ENCODE measurements around the gene CACNA2D3. TPM values are rescaled to one million over a fixed set of nuclear protein-coding genes. Genes with fewer than 3 reads are reported as not detected.

Gene CACNA2D3
- polyA plus RNA-seq, 1 donor (not counting 4 experiments of a cell fraction or from before 2014, with no cell fraction given), result 0.08 TPM

- DNase-seq (ENCODE audit: low read depth, low spot score) (no peak), FAIRE-seq (no peak)
- H3K9ac ChIP-seq (ENCODE audit: control insufficient read depth, extremely low read depth, insufficient read depth, low read length), result no peak overlapping the region
- no peaks in the 10 kb centered on the region for H3K36me3 ChIP-seq (ENCODE audit: control insufficient read depth in 2 of 2, extremely low read depth in 1 of 2, insufficient read depth in 2 of 2, low read length in 2 of 2)
- TF ChIP-seq EZH2 (IDR thresholded peaks at IDR 0.05; ENCODE audit: low read length) (no peak), CTCF (optimal IDR thresholded peaks at IDR 0.05 in 1 of 3, IDR thresholded peaks at IDR 0.05 in 1 of 3, conservative IDR thresholded peaks at IDR 0.05 in 1 of 3; ENCODE audit: extremely low read depth in 1 of 3, insufficient read depth in 2 of 3, low read length in 3 of 3) (no peak)
- H3K9me3 ChIP-seq (ENCODE audit: control insufficient read depth, low read depth, low read length), result no peaks in the 10 kb centered on the region
- dilution Hi-C loops (cut with MboI; ENCODE audit: extremely low pct_ligation_motif_present, low sequenced_read_pairs), result no loop called here
- H3K27ac ChIP-seq (ENCODE audit: control insufficient read depth, insufficient read depth, low read length), result no peak overlapping the region
- H4K20me1 ChIP-seq (ENCODE audit: control insufficient read depth, extremely low read depth, insufficient read depth, low read length), result no peaks in the 10 kb centered on the region
- peaks cover 4% of the 10 kb centered on the region for H3K4me1 ChIP-seq (ENCODE audit: control insufficient read depth, extremely low read depth, insufficient read depth, low read length)
- no peak overlapping the region for H3K4me3 ChIP-seq (ENCODE audit: control insufficient read depth in 2 of 3, extremely low read depth in 1 of 3, insufficient read depth in 2 of 3, low read depth in 1 of 3, low read length in 3 of 3)
- H2AFZ ChIP-seq (ENCODE audit: control insufficient read depth, low read length), result no peak overlapping the region
- no peak overlapping the region for H3K4me2 ChIP-seq (ENCODE audit: control insufficient read depth, extremely low read depth, insufficient read depth, low read depth, low read length)
- no peaks in the 10 kb centered on the region for H3K79me2 ChIP-seq (ENCODE audit: control insufficient read depth, insufficient read depth, low read length)
- H3K27me3 ChIP-seq (ENCODE audit: control insufficient read depth, extremely low read depth, insufficient read depth, low read length), result no peaks in the 10 kb centered on the region
- no peaks in the 10 kb centered on the region for H3K9me1 ChIP-seq (ENCODE audit: control insufficient read depth, extremely low read depth, insufficient read depth, low read length)
These were observed 837.7 kb downstream of the CACNA2D3 start for GRCh38 chr3:54960082-54960481.

GRCh38 chr3:54960701-54961100, 838.3 kb downstream of the CACNA2D3 start:
- Histone ChIP-seq H4K20me1 (ENCODE audit: control insufficient read depth, extremely low read depth, insufficient read depth, low read length) (no peaks in the 10 kb centered on the region), H3K9me3 (ENCODE audit: control insufficient read depth, low read depth, low read length) (no peaks in the 10 kb centered on the region), H3K4me3 (ENCODE audit: control insufficient read depth in 2 of 3, extremely low read depth in 1 of 3, insufficient read depth in 2 of 3, low read depth in 1 of 3, low read length in 3 of 3) (no peak overlapping the region), H3K27me3 (ENCODE audit: control insufficient read depth, extremely low read depth, insufficient read depth, low read length) (no peaks in the 10 kb centered on the region), H3K4me1 (ENCODE audit: control insufficient read depth, extremely low read depth, insufficient read depth, low read length) (peaks cover 4% of the 10 kb centered on the region), H3K27ac (ENCODE audit: control insufficient read depth, insufficient read depth, low read length) (no peak overlapping the region), H3K36me3 (ENCODE audit: control insufficient read depth in 2 of 2, extremely low read depth in 1 of 2, insufficient read depth in 2 of 2, low read length in 2 of 2) (no peaks in the 10 kb centered on the region), H3K4me2 (ENCODE audit: control insufficient read depth, extremely low read depth, insufficient read depth, low read depth, low read length) (no peak overlapping the region), H3K9me1 (ENCODE audit: control insufficient read depth, extremely low read depth, insufficient read depth, low read length) (no peaks in the 10 kb centered on the region), H3K9ac (ENCODE audit: control insufficient read depth, extremely low read depth, insufficient read depth, low read length) (no peak overlapping the region), H2AFZ (ENCODE audit: control insufficient read depth, low read length) (no peak overlapping the region), H3K79me2 (ENCODE audit: control insufficient read depth, insufficient read depth, low read length) (no peaks in the 10 kb centered on the region)
- DNase-seq (ENCODE audit: low read depth, low spot score) (no peak), FAIRE-seq (no peak)
- no peak for TF ChIP-seq CTCF (optimal IDR thresholded peaks at IDR 0.05 in 1 of 3, IDR thresholded peaks at IDR 0.05 in 1 of 3, conservative IDR thresholded peaks at IDR 0.05 in 1 of 3; ENCODE audit: extremely low read depth in 1 of 3, insufficient read depth in 2 of 3, low read length in 3 of 3)
- no peak for TF ChIP-seq EZH2 (IDR thresholded peaks at IDR 0.05; ENCODE audit: low read length)
- dilution Hi-C loops (cut with MboI; ENCODE audit: extremely low pct_ligation_motif_present, low sequenced_read_pairs), result no loop called here
